ENCODE results near the gene COL16A1. TPM values are rescaled to one million over a fixed set of nuclear protein-coding genes. Genes with fewer than 3 reads are reported as not detected.

Gene COL16A1
- total RNA-seq, 1 experiment from 2014 or later = 6.2 TPM

GRCh38 chr1:31691446-31691845, 12.4 kb downstream of the COL16A1 start:
- Histone ChIP-seq H3K79me1 (ENCODE audit: insufficient read depth, low read depth, low read length, poor library complexity, severe bottlenecking) (no peaks in the 10 kb centered on the region), H2BK20ac (ENCODE audit: low read depth, low read length, poor library complexity, severe bottlenecking) (no peak overlapping the region), H3K9ac (ENCODE audit: extremely low read depth, insufficient read length, low read length) (no peak overlapping the region), H2BK120ac (ENCODE audit: low read depth, low read length, poor library complexity, severe bottlenecking) (no peak overlapping the region), H3K9me3 (ENCODE audit: control insufficient read depth, low read depth, low read length) (no peaks in the 10 kb centered on the region), H2AK5ac (ENCODE audit: insufficient read length, low read length) (no peak overlapping the region), H3K56ac (ENCODE audit: insufficient read length, low read depth, low read length) (no peak overlapping the region), H2BK5ac (ENCODE audit: insufficient read length, low read length) (no peak overlapping the region), H3K4me2 (ENCODE audit: insufficient read depth, insufficient read length, low read length) (no peak overlapping the region), H2BK15ac (ENCODE audit: low read depth, low read length) (no peak overlapping the region), H3K14ac (ENCODE audit: insufficient read depth, low read length) (no peak overlapping the region), H3K23me2 (ENCODE audit: insufficient read length, low read depth, low read length, poor library complexity, severe bottlenecking) (no peaks in the 10 kb centered on the region), H3K4ac (ENCODE audit: low read depth, low read length) (no peak overlapping the region), H3K18ac (ENCODE audit: insufficient read length, low read depth, low read length) (no peak overlapping the region), H3K4me1 (ENCODE audit: insufficient read depth, low read length) (no peaks in the 10 kb centered on the region), H3K23ac (ENCODE audit: insufficient read length, low read depth, low read length) (no peak overlapping the region), H4K5ac (ENCODE audit: insufficient read length, low read depth, low read length) (no peak overlapping the region), H3K79me2 (ENCODE audit: insufficient read depth, low read length) (no peaks in the 10 kb centered on the region), H2BK12ac (ENCODE audit: insufficient read length, low read depth, low read length) (no peak overlapping the region), H2AFZ (ENCODE audit: low read length) (no peak overlapping the region), H3K27me3 (ENCODE audit: insufficient read depth, low read length) (no peaks in the 10 kb centered on the region), H3T11ph (ENCODE audit: low read length) (no peak overlapping the region), H4K91ac (ENCODE audit: insufficient read length, low read depth, low read length) (no peak overlapping the region), H4K8ac (replicated peaks; ENCODE audit: insufficient read length, low read depth, low read length) (no peak overlapping the region), H3K27ac (ENCODE audit: insufficient read length, low read depth, low read length) (no peak overlapping the region), H4K20me1 (ENCODE audit: control insufficient read depth, insufficient read depth, insufficient read length) (no peaks in the 10 kb centered on the region)
- TF ChIP-seq CTCF (conservative IDR thresholded peaks at IDR 0.05) = no peak
- no peaks in the 10 kb centered on the region for H3K9me3 Mint-ChIP-seq
- no CpG with 5 or more reads among the region's 4 CpGs for WGBS (ENCODE audit: extremely low coverage, insufficient read length, low lambda C conversion rate)
- H3K27me3 Mint-ChIP-seq (ENCODE audit: low read depth) = no peaks in the 10 kb centered on the region
- DNase-seq = no peak
- H3K27ac Mint-ChIP-seq = no peak overlapping the region
- H3K36me3 Mint-ChIP-seq (ENCODE audit: insufficient read depth in 1 of 3, low read depth in 3 of 3) = no peaks in the 10 kb centered on the region
- peaks cover 8 to 16% of the 10 kb centered on the region in 2 experiments for H3K4me1 Mint-ChIP-seq
- H3K4me3 Mint-ChIP-seq = no peak overlapping the region

All from H9 (cell line).